Measurements from ENCODE around the gene APOC3.

The APOC3 gene

GRCh38 chr11:116804001-116804400 lies 25.7 kb upstream of the APOC3 start:
- no peak for FAIRE-seq
- DNase-seq (ENCODE audit: low spot score) = no peak

GRCh38 chr11:116807601-116808261 lies 22.0 kb upstream of the APOC3 start:
- FAIRE-seq (no peak), DNase-seq (ENCODE audit: low spot score) (no peak)

GRCh38 chr11:116808262-116809175 lies 21.2 kb upstream of the APOC3 start:
- DNase-seq (ENCODE audit: low spot score) = no peak
- no peak for FAIRE-seq

DNA sequence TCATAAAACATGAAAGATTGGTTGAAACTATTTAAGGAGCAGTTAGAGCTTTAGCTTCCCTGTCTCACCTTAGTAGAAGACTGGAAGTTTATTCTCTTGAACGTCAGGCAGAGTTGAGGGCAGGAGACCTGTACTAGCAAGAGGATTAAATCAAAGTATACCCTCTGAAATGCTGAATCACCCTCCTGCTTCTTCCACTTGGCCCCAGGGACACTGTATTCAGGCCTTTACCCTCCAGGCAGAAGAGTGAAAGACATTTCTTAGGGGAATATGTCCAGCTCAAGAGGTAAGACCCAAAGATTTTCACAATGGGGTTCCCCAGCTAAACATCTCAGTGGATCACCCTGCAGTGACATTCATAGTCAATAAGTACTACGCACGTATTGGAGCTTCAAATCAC lies 18.5 kb upstream of the APOC3 start:
- no peak for DNase-seq (ENCODE audit: low spot score)
- FAIRE-seq = no peak

DNA sequence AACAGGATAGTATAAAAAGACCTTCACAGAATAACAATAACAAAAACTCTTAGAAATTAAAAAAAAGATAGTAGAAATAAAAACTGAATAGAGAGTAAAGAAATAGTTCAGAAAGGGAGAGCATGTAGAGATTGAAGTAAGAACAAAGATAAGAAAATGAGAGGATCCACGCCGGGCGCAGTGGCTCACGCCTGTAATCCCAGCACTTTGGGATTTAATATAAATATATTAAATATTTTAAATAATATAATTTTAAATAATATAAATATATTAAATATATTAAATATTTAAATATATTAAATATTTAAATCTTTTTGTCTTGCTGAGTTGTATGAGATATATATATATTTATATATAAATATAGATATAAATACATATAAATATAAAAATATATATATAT lies 17.6 kb upstream of the APOC3 start:
- DNase-seq (ENCODE audit: low spot score) (no peak), FAIRE-seq (peak; percentile 93)

DNA sequence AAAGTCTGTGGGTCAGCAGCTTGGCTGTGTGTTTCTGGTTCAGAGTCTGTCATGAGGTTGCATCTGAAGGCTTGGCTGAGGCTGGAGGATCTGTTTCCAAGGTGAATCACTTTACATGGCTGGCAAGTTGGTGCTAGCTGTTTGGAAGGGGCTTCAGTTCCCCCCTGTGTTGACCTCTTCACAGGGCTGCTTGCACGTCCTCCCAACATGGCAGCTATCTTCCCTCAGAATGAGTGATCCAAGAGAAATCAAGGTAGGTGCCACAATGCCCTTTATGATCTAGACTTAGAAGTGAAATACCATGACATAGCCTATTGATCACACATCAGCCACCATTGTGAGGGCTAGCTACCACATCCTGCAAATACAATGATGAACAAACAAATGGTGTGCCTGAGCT lies 16.5 kb upstream of the APOC3 start:
- FAIRE-seq = no peak
- no peak for DNase-seq (ENCODE audit: low spot score)

DNA sequence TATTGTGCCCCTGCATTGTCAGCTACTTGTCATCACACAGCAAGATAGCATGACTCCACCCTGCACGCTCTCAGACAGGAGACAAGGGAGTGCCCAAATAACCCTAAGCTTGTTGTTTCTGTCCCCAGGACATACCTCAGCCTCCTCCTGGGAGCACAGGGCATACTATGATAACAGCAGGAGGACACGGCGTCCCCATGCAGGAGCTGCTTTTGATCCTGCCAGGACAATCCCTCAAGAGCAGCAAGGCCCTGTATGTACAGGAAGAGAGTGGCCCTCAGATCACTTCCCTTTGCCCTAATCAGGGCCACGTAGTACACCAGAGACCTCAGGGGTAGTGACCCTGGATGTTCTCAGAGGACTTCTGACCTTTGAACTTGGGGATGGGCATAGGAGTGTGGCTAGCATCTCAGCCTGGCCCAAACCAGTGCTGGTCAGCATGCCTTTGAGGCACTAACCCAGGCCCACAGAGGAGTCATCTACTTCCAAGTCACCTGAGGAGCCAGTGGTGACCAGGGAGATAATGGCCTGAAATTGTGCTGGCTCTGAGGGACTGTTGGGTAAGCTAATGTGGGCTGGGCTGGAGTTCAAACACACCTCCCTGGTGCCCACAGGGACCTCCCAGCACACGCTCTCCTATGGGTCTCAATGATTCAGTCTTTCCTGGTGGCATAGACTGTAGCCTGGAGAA lies 15.8 kb upstream of the APOC3 start:
- FAIRE-seq = no peak
- DNase-seq (ENCODE audit: low spot score) = no peak

- no peak for DNase-seq (ENCODE audit: low spot score)
- FAIRE-seq = no peak
These were observed 15.2 kb upstream of the APOC3 start for GRCh38 chr11:116814502-116814901.

DNA sequence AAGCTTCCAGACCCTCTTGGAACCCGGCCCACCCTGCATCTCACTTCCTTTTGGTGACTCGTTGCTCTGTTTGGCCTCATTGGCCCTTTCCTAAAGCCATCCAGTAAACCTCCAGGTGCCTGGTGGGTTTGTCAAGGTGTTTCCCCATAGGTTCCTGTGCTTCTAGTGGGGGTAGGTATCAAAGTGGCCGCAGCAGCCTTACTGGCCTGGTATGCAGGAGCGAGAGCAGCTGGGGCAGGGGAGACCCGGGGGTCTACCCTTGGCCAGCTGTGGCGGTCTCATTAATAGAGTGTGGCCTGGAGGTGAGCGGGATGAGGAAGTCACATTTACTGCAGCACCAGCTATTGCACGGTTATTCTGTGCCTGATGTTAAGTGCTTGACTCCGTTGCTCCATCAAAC lies 10.7 kb upstream of the APOC3 start:
- DNase-seq (ENCODE audit: low spot score) (no peak), FAIRE-seq (no peak)

- no peak for DNase-seq (ENCODE audit: low spot score)
- FAIRE-seq = no peak
These were observed 8.4 kb upstream of the APOC3 start for GRCh38 chr11:116821050-116821918.

- DNase-seq (ENCODE audit: low spot score) (no peak), FAIRE-seq (no peak)
These were observed 7.1 kb upstream of the APOC3 start for GRCh38 chr11:116822575-116822974.

DNA sequence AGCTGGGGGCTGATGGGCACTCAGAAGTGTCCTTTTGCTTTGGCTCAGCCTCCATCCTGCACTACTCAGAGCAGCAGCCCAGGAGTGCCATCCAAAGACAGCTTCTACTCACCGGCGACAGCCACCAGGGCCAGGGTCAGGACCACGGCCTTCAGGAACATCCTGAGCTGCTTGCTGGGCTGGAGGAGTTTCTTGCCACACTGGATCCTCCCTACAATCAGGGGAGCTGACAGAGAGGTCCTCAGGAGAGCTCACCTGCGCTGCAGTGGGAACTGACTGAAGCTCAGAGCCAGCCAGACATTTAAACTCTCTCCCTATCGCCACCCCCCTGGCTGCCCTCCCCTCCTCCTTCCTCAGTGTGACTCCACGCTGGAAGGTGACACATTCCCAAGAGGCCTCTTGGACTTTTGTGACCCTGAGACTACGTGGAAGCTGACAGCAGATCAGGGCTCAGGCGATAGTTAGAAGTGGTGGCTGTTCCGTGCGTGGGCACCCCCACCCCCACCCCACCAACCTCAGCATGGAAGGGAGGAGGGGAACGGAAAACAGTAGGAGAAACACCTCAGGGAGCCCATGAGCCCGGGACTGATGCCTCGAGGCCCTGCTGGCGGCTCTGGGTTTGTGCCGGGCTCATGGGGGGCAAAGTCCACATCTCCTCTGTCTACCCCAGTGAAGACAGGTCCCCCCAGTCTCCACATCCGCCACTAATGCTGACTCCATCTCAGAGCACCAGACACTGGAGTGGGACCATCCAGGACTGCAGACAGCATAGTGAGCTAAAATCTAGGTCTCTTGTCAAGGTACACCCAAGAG lies 6.5 kb upstream of the APOC3 start, which contains the start of gene APOA4:
Gene APOA4 (minus strand): TSS at position 274 of the 813 bp plus-strand sequence. CDS start 113 bp downstream, at position 161.
- DNase-seq (ENCODE audit: low spot score) = no peak
- FAIRE-seq = no peak

DNA sequence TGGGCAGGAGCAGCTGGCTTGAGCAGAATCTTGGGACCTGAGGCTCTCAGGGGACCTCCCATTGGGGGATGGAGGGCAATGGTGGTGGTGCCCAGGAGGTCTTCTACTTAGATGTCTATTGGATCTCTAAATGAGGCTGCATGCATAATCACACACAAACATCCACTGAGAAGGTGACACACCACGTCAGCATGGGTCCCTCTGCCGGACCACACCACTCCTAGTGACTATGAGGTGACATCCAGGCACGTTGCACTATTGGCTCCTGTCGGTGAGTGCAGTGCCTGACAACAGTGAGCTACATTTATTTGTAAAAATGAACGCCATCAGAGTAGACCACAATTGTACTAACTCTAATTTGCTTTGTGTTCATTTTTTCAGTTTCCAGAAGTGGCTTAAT lies 4.3 kb upstream of the APOC3 start:
- no peak for DNase-seq (ENCODE audit: low spot score)
- no peak for FAIRE-seq

GRCh38 chr11:116825854-116826750 lies 3.6 kb upstream of the APOC3 start:
- FAIRE-seq = no peak
- no peak for DNase-seq (ENCODE audit: low spot score)

- FAIRE-seq = no peak
- DNase-seq (ENCODE audit: low spot score) = no peak
These were observed 2.8 kb upstream of the APOC3 start for GRCh38 chr11:116826751-116827431.

GRCh38 chr11:116827461-116827860 lies 2.2 kb upstream of the APOC3 start:
- no peak for DNase-seq (ENCODE audit: low spot score)
- FAIRE-seq = no peak

GRCh38 chr11:116828632-116829524 lies 829 bp upstream of the APOC3 start:
- FAIRE-seq = no peak

More at GRCh38 chr11:116828632-116829524, 829 bp upstream of the APOC3 start:
- no peak for DNase-seq (ENCODE audit: low spot score)
